HepG2 (cell line): ENCODE results near the gene PFDN1. TPM values are rescaled to one million over a fixed set of nuclear protein-coding genes. Genes with fewer than 3 reads are reported as not detected.

Experiments used
- ATF2 ChIP-seq: sonication (generic); formaldehyde crosslinking; IDR thresholded peaks from 2 replicates; pipeline ENCODE4 v1.4.0; 2020; ENCODE audit warnings: missing genetic modification reagents
- CEBPG ChIP-seq: IDR thresholded peaks from 2 replicates; pipeline ENCODE4 v1.6.1; 2016
- FOXM1 ChIP-seq: sonication (generic); formaldehyde crosslinking; IDR thresholded peaks from 2 replicates; pipeline ENCODE4 v1.5.0; 2020; ENCODE audit warnings: missing genetic modification reagents
- FOXO1 ChIP-seq: sonication (generic); formaldehyde crosslinking; IDR thresholded peaks from 2 replicates; pipeline ENCODE4 v1.4.0; 2020; ENCODE audit warnings: missing genetic modification reagents
- GPBP1L1 ChIP-seq: sonication (generic); formaldehyde crosslinking; IDR thresholded peaks from 2 replicates; pipeline ENCODE4 v1.5.0; 2020; ENCODE audit warnings: mild to moderate bottlenecking, missing genetic modification reagents
- HMGA1 ChIP-seq: sonication (generic); formaldehyde crosslinking; conservative IDR thresholded peaks from 2 replicates; pipeline ENCODE4 v1.4.0; 2020; ENCODE audit warnings: missing genetic modification reagents
- MLLT10 ChIP-seq: sonication (generic); formaldehyde crosslinking; IDR thresholded peaks from 2 replicates; pipeline ENCODE4 v1.4.0; 2020; ENCODE audit warnings: missing genetic modification reagents
- MTF1 ChIP-seq: sonication (generic); formaldehyde crosslinking; IDR thresholded peaks from 2 replicates; pipeline ENCODE4 v1.5.0; 2020; ENCODE audit warnings: missing genetic modification reagents
- MXD4 ChIP-seq: IDR thresholded peaks from 2 replicates; pipeline ENCODE4 v1.6.1; 2016; ENCODE audit warnings: mild to moderate bottlenecking, missing biosample characterization, missing genetic modification reagents
- NCOA5 ChIP-seq: sonication (generic); formaldehyde crosslinking; IDR thresholded peaks from 2 replicates; pipeline ENCODE4 v1.4.0; 2020; ENCODE audit warnings: missing genetic modification reagents
- NFRKB ChIP-seq: fragments of 450-650 bp; IDR thresholded peaks from 2 replicates; pipeline ENCODE4 v1.6.1; 2017
- POGZ ChIP-seq: sonication (generic); formaldehyde crosslinking; IDR thresholded peaks from 2 replicates; pipeline ENCODE4 v1.4.0; 2020; ENCODE audit warnings: mild to moderate bottlenecking, missing genetic modification reagents
- POLR2A ChIP-seq, 2 experiments: IDR thresholded peaks; 2 replicates each; pipeline ENCODE4 v1.6.1; 2011; ENCODE audit warnings: low read depth in 2 of 2, low read length in 2 of 2, mild to moderate bottlenecking in 1 of 2, moderate library complexity in 1 of 2; ENCODE audit not compliant: insufficient read depth in 1 of 2
- TFDP1 ChIP-seq: IDR thresholded peaks from 2 replicates; pipeline ENCODE4 v1.6.1; 2016; ENCODE audit warnings: missing compliant biosample characterization, missing genetic modification reagents, borderline replicate concordance
- TFE3 ChIP-seq: IDR thresholded peaks from 2 replicates; pipeline ENCODE4 v1.6.1; 2016
- ZBTB21 ChIP-seq: sonication (generic); formaldehyde crosslinking; IDR thresholded peaks from 2 replicates; pipeline ENCODE4 v1.4.0; 2020; ENCODE audit warnings: missing genetic modification reagents
- ZFP36L1 ChIP-seq: sonication (generic); formaldehyde crosslinking; IDR thresholded peaks from 2 replicates; pipeline ENCODE4 v1.8.0; 2022; ENCODE audit warnings: mild to moderate bottlenecking, missing genetic modification reagents, moderate library complexity
- ZNF264 ChIP-seq: sonication (generic); formaldehyde crosslinking; IDR thresholded peaks from 2 replicates; pipeline ENCODE4 v1.4.0; 2020; ENCODE audit warnings: missing genetic modification reagents
- ZNF362 ChIP-seq: sonication (generic); formaldehyde crosslinking; IDR thresholded peaks from 2 replicates; pipeline ENCODE4 v1.4.0; 2020; ENCODE audit warnings: missing genetic modification reagents, mild to moderate bottlenecking, borderline replicate concordance
- ZNF546 ChIP-seq: sonication (generic); formaldehyde crosslinking; conservative IDR thresholded peaks from 2 replicates; pipeline ENCODE4 v1.8.1; 2023; ENCODE audit warnings: mild to moderate bottlenecking, missing genetic modification reagents
- ZNF550 ChIP-seq: sonication (generic); formaldehyde crosslinking; IDR thresholded peaks from 2 replicates; pipeline ENCODE4 v1.4.0; 2020; ENCODE audit warnings: mild to moderate bottlenecking, missing genetic modification reagents, borderline replicate concordance
- ZNF816 ChIP-seq: sonication (generic); formaldehyde crosslinking; IDR thresholded peaks from 2 replicates; pipeline ENCODE4 v1.8.0; 2022; ENCODE audit warnings: missing genetic modification reagents, mild to moderate bottlenecking, borderline replicate concordance
- ZNF883 ChIP-seq: sonication (generic); formaldehyde crosslinking; IDR thresholded peaks from 2 replicates; pipeline ENCODE4 v1.5.1; 2020; ENCODE audit warnings: mild to moderate bottlenecking, missing genetic modification reagents; ENCODE audit errors: not compliant biosample characterization
- ZSCAN29 ChIP-seq: sonication (generic); formaldehyde crosslinking; conservative IDR thresholded peaks from 2 replicates; pipeline ENCODE4 v1.4.0; 2020; ENCODE audit warnings: mild to moderate bottlenecking, missing genetic modification reagents
- polyA plus RNA-seq, 8 experiments: library from polyadenylated mRNA; depleted of rRNA in 3 of 8; stranded (reverse) in 7 of 8; unstranded in 1 of 8; fragments of >200 nt; fragmentation: Illumina TruSeq in 4 of 8; extraction: Trizol in 4 of 8; gene quantifications; 2 replicates each; pipeline versions ENCODE4 v1.2.1 to v1.2.3, GENCODE V29; 2011 to 2016; ENCODE audit warnings: low read depth in 4 of 8, missing spikeins in 1 of 8, mixed read lengths in 1 of 8; ENCODE audit not compliant: insufficient read depth in 1 of 8
- total RNA-seq, 5 experiments: library from RNA; depleted of rRNA; stranded (reverse); fragments of >200 nt; fragmentation: Illumina TruSeq; extraction: Trizol; gene quantifications; 2 replicates each; pipeline ENCODE4 v1.2.3, GENCODE V29; 2016; ENCODE audit warnings: low read depth in 1 of 5

The PFDN1 gene
- total and polyA plus RNA-seq, 2 of the 13 experiments (the other 11 are each of a cell fraction or from before 2014, with no cell fraction given), result 67.2 to 70.8 TPM

GRCh38 chr5:140293091-140293848 is 9.6 kb downstream of the PFDN1 start (continued):
- no peak for TF ChIP-seq ZNF883 (CRISPR knock-in tag)
- TF ChIP-seq ZNF362, result peak; percentile 92
- no peak for TF ChIP-seq ZNF546 (CRISPR knock-in tag)
- TF ChIP-seq HMGA1 (CRISPR knock-in tag), result no peak
- no peak for TF ChIP-seq NFRKB
- TF ChIP-seq ZNF816, result no peak
- no peak for TF ChIP-seq POLR2A (IDR thresholded peaks at IDR 0.05; ENCODE audit: insufficient read depth in 1 of 2, low read depth in 2 of 2, low read length in 2 of 2)
- no peak for TF ChIP-seq ZNF550 (CRISPR knock-in tag)
- TF ChIP-seq CEBPG (CRISPR knock-in tag), result peak; percentile 71
- peak; percentile 64; the same call in 1 of the 2 replicates for TF ChIP-seq ATF2
- TF ChIP-seq MLLT10 (CRISPR knock-in tag), result no peak
- TF ChIP-seq MXD4 (CRISPR knock-in tag), result no peak
- TF ChIP-seq ZNF264 (CRISPR knock-in tag), result no peak
- no peak for TF ChIP-seq FOXM1 (CRISPR knock-in tag)
- TF ChIP-seq MTF1 (CRISPR knock-in tag), result no peak
- TF ChIP-seq ZSCAN29 (CRISPR knock-in tag), result 0 out of 2 replicates have a peak, but pooled peaks have one; percentile 34
- no peak for TF ChIP-seq FOXO1 (CRISPR knock-in tag)
- no peak for TF ChIP-seq POGZ
- TF ChIP-seq ZFP36L1 (CRISPR knock-in tag), result no peak
- TF ChIP-seq ZBTB21 (CRISPR knock-in tag), result peak; percentile 62; the same call in 1 of the 2 replicates
- no peak for TF ChIP-seq GPBP1L1 (CRISPR knock-in tag)
- TF ChIP-seq NCOA5 (CRISPR knock-in tag), result no peak
- TF ChIP-seq TFE3, result no peak
- TF ChIP-seq TFDP1, result no peak
